HepG2 (cell line): ENCODE data around the gene ACSM3. TPM values are rescaled to one million over a fixed set of nuclear protein-coding genes. Genes with fewer than 3 reads are reported as not detected.

Source experiments
- ETS1 ChIP-seq: sonication (generic); formaldehyde crosslinking; IDR thresholded peaks from 2 replicates; pipeline ENCODE4 v1.4.0; 2020; ENCODE audit warnings: missing genetic modification reagents
- FOXJ3 ChIP-seq: sonication (generic); formaldehyde crosslinking; IDR thresholded peaks from 2 replicates; pipeline ENCODE4 v1.4.0; 2020; ENCODE audit warnings: missing genetic modification reagents, mild to moderate bottlenecking, borderline replicate concordance
- GPBP1L1 ChIP-seq: sonication (generic); formaldehyde crosslinking; IDR thresholded peaks from 2 replicates; pipeline ENCODE4 v1.5.0; 2020; ENCODE audit warnings: mild to moderate bottlenecking, missing genetic modification reagents
- JUNB ChIP-seq: sonication (generic); formaldehyde crosslinking; IDR thresholded peaks from 2 replicates; pipeline ENCODE4 v1.8.0; 2022; ENCODE audit warnings: missing genetic modification reagents, mild to moderate bottlenecking, borderline replicate concordance
- NFKBIZ ChIP-seq: IDR thresholded peaks from 2 replicates; pipeline ENCODE4 v1.6.1; 2018; ENCODE audit warnings: missing genetic modification reagents, missing compliant biosample characterization
- NKX3-1 ChIP-seq: sonication (generic); formaldehyde crosslinking; IDR thresholded peaks from 2 replicates; pipeline ENCODE4 v1.5.0; 2020; ENCODE audit warnings: missing genetic modification reagents
- RBAK ChIP-seq: sonication (generic); formaldehyde crosslinking; IDR thresholded peaks from 2 replicates; pipeline ENCODE4 v1.5.1; 2020; ENCODE audit warnings: mild to moderate bottlenecking, missing genetic modification reagents
- RFX3 ChIP-seq: IDR thresholded peaks from 2 replicates; pipeline ENCODE4 v1.6.1; 2016; ENCODE audit warnings: missing biosample characterization, missing genetic modification reagents
- SIX1 ChIP-seq: sonication (generic); formaldehyde crosslinking; IDR thresholded peaks from 2 replicates; pipeline ENCODE4 v1.4.0; 2020; ENCODE audit warnings: missing genetic modification reagents, borderline replicate concordance
- SOX13 ChIP-seq, 3 experiments: fragments of 450-650 bp in 1 of 3; sonication (generic) in 1 of 3; formaldehyde crosslinking in 1 of 3; IDR thresholded peaks in 2 of 3; conservative IDR thresholded peaks in 1 of 3; 2 replicates each; pipeline versions ENCODE4 v1.5.0 to v1.6.1; 2016 to 2020; ENCODE audit warnings: antibody characterized with exemption in 1 of 3, mild to moderate bottlenecking in 1 of 3, missing compliant biosample characterization in 1 of 3, missing genetic modification reagents in 1 of 3, moderate library complexity in 1 of 3
- SRSF4 ChIP-seq: fragments of 200-400 bp; formaldehyde crosslinking; IDR thresholded peaks from one replicate; pipeline ENCODE4 v1.6.1; 2018; ENCODE audit warnings: mild to moderate bottlenecking, low read depth, low read length, moderate library complexity; ENCODE audit not compliant: poor library complexity, severe bottlenecking
- STAG1 ChIP-seq: sonication (generic); formaldehyde crosslinking; IDR thresholded peaks from 2 replicates; pipeline ENCODE4 v1.4.0; 2020; ENCODE audit warnings: missing genetic modification reagents
- TBL1XR1 ChIP-seq: fragments of 150-350 bp; IDR thresholded peaks from 2 replicates; pipeline ENCODE4 v1.6.1; 2014; ENCODE audit warnings: borderline replicate concordance, low read length; ENCODE audit not compliant: partially characterized antibody
- ZBTB46 ChIP-seq: sonication (generic); formaldehyde crosslinking; IDR thresholded peaks from 2 replicates; pipeline ENCODE4 v1.4.0; 2020; ENCODE audit warnings: mild to moderate bottlenecking, missing genetic modification reagents, borderline replicate concordance
- ZMAT5 ChIP-seq: sonication (generic); formaldehyde crosslinking; IDR thresholded peaks from 2 replicates; pipeline ENCODE4 v1.5.0; 2020; ENCODE audit warnings: mild to moderate bottlenecking, low read depth, missing genetic modification reagents, borderline replicate concordance
- ZMYM4 ChIP-seq: sonication (generic); formaldehyde crosslinking; IDR thresholded peaks from 2 replicates; pipeline ENCODE4 v1.8.1; 2023; ENCODE audit warnings: mild to moderate bottlenecking, missing genetic modification reagents
- ZNF30 ChIP-seq: sonication (generic); formaldehyde crosslinking; IDR thresholded peaks from 2 replicates; pipeline ENCODE4 v1.5.0; 2020; ENCODE audit warnings: mild to moderate bottlenecking, missing genetic modification reagents
- ZNF503 ChIP-seq: sonication (generic); formaldehyde crosslinking; IDR thresholded peaks from 2 replicates; pipeline ENCODE4 v1.4.0; 2020; ENCODE audit warnings: missing genetic modification reagents
- ZNF572 ChIP-seq: sonication (generic); formaldehyde crosslinking; IDR thresholded peaks from 2 replicates; pipeline ENCODE4 v1.5.1; 2020; ENCODE audit warnings: mild to moderate bottlenecking, missing genetic modification reagents
- ZNF761 ChIP-seq: sonication (generic); formaldehyde crosslinking; conservative IDR thresholded peaks from 2 replicates; pipeline ENCODE4 v1.4.0; 2020; ENCODE audit warnings: mild to moderate bottlenecking, missing genetic modification reagents
- ZSCAN22 ChIP-seq: sonication (generic); formaldehyde crosslinking; IDR thresholded peaks from 2 replicates; pipeline ENCODE4 v1.4.0; 2020; ENCODE audit warnings: mild to moderate bottlenecking, missing genetic modification reagents
- polyA plus RNA-seq, 8 experiments: library from polyadenylated mRNA; depleted of rRNA in 3 of 8; stranded (reverse) in 7 of 8; unstranded in 1 of 8; fragments of >200 nt; fragmentation: Illumina TruSeq in 4 of 8; extraction: Trizol in 4 of 8; gene quantifications; 2 replicates each; pipeline versions ENCODE4 v1.2.1 to v1.2.3, GENCODE V29; 2011 to 2016; ENCODE audit warnings: low read depth in 4 of 8, missing spikeins in 1 of 8, mixed read lengths in 1 of 8; ENCODE audit not compliant: insufficient read depth in 1 of 8
- total RNA-seq, 5 experiments: library from RNA; depleted of rRNA; stranded (reverse); fragments of >200 nt; fragmentation: Illumina TruSeq; extraction: Trizol; gene quantifications; 2 replicates each; pipeline ENCODE4 v1.2.3, GENCODE V29; 2016; ENCODE audit warnings: low read depth in 1 of 5

ACSM3 gene
- total and polyA plus RNA-seq, 2 of the 13 experiments (the other 11 are each of a cell fraction or from before 2014, with no cell fraction given) = 74.0 to 108 TPM

- TF ChIP-seq SOX13 (IDR thresholded peaks at IDR 0.05) (no peak), SOX13 (CRISPR knock-in tag; conservative IDR thresholded peaks at IDR 0.05 in 1 of 2, IDR thresholded peaks at IDR 0.05 in 1 of 2) (peak in 1 of 2 experiments; percentile 59; a peak in 1 of 4 replicates), NFKBIZ (CRISPR knock-in tag) (peak; percentile 94), SRSF4 (peak; percentile 13), NKX3-1 (peak; percentile 92), TBL1XR1 (peak; percentile 48), ZMYM4 (CRISPR knock-in tag) (peak; percentile 98), ZNF761 (CRISPR knock-in tag) (peak; percentile 92), STAG1 (CRISPR knock-in tag) (no peak), ZNF572 (CRISPR knock-in tag) (no peak; the same call in 1 of the 2 replicates), RFX3 (no peak), ZBTB46 (CRISPR knock-in tag) (no peak), ZSCAN22 (CRISPR knock-in tag) (peak; percentile 86), FOXJ3 (CRISPR knock-in tag) (peak; percentile 89; the same call in 1 of the 2 replicates), RBAK (CRISPR knock-in tag) (peak; percentile 71; the same call in 1 of the 2 replicates), ZMAT5 (CRISPR knock-in tag) (0 out of 2 replicates have a peak, but pooled peaks have one; percentile 58), ZNF503 (CRISPR knock-in tag) (peak; percentile 61), GPBP1L1 (no peak), SIX1 (peak; percentile 66), JUNB (peak; percentile 85; the same call in 1 of the 2 replicates), ZNF30 (CRISPR knock-in tag) (peak; percentile 88; the same call in 1 of the 2 replicates), ETS1 (CRISPR knock-in tag) (peak; percentile 74; the same call in 1 of the 2 replicates)
Measured at GRCh38 chr16:20806168-20807050, 42.6 kb downstream of the ACSM3 start, which contains the start of the genes ERI2 and REXO5 (continued).
